Stimulated activated CD8-positive, alpha-beta memory T cell treated with anti-CD3 and anti-CD28 coated beads, Interleukin-4, amount 100 ng/mL, for 4 hours (primary cell): ENCODE results near the gene ATG9B.
A peak's percentile ranks its signal among the peaks of the same experiment; 100 is the strongest.
"Not testable (repeated sequence)": the region's sequence is repeated elsewhere in the genome, so short reads cannot be mapped to it uniquely, and the experiment has no call there.

Source experiments
- DNase-seq, 2 donors: peaks; one replicate each; pipeline ENCODE4 v3.0.0-alpha.2; 2020; ENCODE audit warnings: low read depth in 2 of 2, low spot score in 1 of 2

ATG9B gene

DNA sequence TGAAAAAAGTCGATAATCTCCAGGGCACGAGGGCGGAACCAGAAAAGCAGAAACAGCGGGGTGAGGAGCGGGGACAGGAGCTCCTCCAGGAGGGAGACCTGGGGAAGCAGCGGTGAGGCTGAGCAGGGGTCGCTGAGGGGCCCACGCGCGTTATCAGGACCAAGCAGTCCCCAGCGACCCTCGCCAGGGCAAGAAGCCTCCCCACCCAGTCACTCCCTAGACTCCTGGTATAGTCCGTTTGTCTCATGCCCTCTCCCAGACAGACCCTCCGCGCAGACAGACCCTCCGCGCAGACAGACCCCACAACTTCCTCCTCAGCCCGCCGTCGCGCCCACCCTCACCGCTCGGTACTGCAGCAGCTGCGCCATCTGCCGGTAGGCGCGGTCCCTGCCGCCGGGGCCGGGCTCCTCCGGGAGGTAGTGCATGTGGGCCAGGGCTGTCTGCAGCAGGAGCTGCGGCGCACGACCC lies 6.3 kb downstream of the ATG9B start:
- DNase-seq: peak; percentile 60 to 71

DNA sequence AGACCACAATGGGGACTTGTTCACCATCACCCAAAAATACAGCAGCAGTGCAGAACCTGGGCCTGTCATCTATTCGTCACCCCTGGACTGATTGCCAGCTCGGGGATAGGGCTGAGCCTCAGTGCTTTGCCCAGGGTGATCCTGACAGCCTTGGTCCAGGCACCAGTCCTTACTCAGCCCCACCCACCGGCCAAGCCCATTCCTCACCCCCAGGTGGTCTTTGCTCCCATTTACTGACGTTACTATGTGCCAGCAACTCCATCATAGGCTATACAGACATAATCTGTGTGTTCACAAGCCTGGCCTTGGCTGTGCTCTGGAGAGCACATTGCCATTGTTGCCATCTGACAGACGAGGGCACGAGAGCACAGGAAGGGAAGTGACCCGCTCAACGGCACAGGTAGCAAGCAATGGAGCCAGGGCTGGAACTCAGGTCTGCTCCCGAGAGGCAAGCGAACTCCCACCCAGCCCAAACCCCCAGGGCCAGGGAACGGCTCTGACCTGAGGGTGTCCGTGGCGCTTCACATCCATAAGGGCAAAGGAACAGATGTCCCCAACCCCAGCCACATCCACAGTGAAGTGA lies 6.8 kb downstream of the ATG9B start:
- no peak for DNase-seq

DNA sequence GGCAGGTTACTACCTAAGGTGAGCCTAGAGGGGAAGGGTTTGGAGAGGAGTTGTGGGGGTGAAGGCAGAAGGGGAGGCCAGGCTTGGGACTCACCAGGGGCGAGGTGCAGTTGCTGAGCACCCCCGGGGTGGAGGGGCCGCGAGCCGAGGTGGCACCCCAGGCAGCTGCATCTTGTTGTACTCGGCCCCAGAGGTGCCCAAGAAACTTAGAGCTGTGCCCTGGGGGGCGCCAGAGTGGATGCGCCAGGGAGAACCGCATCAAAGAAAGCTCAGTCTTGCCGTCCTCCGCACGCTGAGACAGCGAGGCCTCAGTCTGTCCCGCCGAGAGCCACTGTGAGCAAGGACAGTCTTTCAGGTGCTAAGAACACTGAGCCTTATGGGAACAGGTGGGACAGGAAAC lies 7.4 kb downstream of the ATG9B start:
- DNase-seq: no peak

DNA sequence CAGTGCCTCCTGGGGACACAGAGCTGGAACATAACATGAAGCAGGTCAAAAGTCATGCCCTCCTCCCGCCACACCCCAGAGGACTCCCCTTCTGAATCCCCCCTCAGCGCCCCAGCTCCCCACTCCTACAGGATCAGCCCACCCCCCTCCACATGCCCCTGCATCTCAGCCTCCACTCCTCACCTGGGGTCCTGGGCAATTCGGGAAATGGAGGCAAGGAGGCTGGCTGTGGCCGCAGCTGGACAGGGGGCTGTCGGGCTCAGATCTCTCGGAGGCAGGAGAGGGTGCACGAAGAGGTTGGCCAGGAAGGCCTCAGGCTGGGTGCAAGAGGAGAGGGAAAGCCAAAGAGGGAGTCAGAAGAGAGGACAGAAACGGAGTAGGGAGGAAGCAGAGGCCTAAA lies 7.8 kb downstream of the ATG9B start:
- no peak for DNase-seq

DNA sequence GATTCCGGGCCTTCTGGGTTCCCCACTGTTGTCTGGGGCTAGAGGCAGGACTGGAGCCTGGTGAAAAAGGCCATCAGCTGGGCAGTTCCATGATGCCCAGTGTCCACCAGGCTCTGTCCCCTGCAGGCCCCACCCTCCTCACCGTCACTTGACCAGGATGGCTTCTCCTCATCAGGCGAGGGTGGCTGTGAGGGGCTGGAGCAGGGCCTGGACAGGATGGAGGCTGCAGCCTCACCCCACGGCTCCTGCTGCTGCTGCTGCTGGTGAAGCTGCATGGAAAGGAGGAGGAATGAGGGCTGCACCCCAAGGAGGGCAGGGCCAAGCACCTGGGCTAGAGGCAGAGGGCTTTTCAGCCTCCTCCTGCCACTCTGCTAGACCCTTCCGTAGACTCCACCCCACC lies 8.3 kb downstream of the ATG9B start:
- DNase-seq: no peak

DNA sequence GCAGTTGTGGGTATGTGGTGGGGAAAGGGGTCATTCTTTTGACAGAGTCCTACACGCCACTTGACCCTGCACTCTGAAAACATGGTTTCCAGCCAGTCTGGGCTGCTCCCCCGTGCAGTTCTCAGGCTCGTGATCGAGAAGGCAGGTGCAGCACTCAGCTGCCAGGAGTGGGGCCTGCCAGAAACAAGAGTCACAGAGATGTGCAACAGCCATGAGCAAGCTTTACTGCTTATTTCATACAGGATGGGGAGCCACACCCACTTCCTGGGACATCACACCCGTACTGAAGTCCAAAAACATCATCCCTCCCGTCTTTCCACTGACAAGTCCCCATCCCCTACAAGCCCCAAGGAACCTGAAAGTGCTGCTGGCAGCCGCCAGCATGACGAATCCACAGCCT lies 9.3 kb downstream of the ATG9B start:
- DNase-seq: no peak

- DNase-seq: peak; percentile 57 to 63
Observed at GRCh38 chr7:151013733-151014497, 10.4 kb downstream of the ATG9B start.

- no peak for DNase-seq
Observed at GRCh38 chr7:151013356-151013732, 10.9 kb downstream of the ATG9B start.

DNA sequence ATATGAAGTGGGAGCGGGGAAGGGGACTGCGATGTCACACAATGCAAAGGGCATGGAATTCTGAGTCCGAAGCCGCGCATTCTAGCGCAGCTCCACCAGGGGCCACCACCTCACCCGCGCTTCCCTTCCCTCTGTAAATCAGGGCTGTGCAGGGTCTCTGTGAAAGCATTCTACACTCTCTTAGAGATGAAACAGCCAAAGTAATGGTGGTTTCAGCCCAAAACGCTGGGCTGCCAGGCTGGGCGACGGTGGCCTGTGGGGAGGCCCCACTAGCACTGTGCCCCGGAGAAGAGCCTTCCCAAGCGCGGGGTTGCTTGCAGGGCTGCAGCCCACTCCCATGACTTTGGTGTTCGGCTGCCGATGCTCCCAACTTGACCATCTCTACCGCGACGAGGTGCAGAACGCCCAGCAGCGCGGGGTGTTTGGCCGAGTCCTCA lies 11.4 kb downstream of the ATG9B start:
- DNase-seq: no peak

- DNase-seq: no peak
Observed at GRCh38 chr7:151012031-151012692, 12.1 kb downstream of the ATG9B start.

DNA sequence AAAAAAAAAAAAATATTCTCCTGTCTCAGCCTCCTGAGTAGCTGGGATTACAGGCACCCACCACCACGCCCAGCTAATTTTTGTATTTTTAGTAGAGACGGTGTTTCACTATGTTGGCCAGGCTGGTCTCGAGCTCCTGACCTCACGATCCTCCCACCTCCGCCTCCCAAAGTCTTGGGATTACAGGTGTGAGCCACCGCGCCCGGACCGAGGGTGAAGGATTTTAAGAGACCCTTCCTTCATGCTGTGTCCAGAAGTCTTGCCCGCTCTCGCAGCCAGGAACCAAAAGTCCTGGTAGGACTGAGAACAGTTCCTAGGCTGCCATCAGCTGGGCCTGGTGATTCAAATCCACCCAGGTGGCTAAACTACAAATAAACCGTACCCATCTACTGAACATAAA lies 12.7 kb downstream of the ATG9B start:
- not testable (repeated sequence) for DNase-seq

DNA sequence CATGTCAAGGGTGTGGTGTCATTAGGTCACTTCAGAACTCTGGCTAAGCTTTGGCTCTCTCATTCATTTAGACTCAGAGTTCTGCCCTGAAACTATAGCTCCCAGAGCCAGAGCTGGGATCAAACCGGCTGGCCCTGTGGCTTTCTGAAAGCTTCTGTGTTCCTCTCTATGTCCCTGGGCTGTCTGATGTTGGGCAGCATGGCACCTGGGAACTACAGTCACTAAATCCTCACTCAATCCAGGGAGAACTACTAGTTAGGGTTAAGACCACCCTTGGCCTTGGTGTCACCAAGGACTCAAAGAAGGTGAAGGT lies 13.2 kb downstream of the ATG9B start:
- DNase-seq: no peak

GRCh38 chr7:151010307-151011096 lies 13.8 kb downstream of the ATG9B start:
- DNase-seq: no peak

DNA sequence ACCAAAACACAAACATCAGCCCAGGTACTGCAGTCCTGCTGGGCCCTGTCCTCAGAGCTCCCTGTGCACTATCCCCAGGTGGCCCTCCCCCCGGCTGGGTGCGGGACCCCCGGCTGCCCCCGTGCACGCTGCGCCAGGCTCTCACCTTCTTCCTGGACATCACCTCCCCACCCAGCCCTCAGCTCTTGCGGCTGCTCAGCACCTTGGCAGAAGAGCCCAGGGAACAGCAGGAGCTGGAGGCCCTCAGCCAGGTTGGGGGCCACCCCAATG lies 14.3 kb downstream of the ATG9B start:
- DNase-seq: no peak

DNA sequence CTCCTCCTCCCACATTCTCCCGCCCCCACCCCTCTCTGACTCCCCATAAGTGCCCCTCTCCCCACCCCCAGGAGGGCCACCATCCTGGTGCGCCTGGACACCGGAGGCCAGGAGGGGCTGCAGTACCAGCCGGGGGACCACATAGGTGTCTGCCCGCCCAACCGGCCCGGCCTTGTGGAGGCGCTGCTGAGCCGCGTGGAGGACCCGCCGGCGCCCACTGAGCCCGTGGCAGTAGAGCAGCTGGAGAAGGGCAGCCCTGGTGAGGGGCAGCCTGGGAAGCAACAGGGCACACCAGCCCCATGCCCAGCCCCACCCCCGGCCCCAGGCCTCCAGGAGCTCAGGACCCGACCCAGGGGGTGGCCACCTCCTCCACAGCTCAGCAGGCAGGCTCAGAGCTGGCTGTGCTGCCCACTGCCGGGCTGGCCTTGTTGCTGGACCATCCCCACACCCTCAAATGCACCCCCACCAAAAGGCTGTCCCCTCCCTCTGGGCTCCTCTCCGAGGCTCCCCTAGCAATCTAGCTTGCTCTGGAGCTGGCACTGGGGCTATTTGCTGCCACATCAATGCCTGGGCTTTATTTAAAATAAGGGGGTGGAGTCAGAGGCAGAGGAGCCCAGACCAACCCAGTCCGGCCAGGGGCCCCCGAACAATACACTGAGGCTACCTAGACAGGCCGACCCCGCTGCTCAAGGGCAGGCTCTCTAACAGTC lies 14.8 kb downstream of the ATG9B start:
- DNase-seq: no peak

- DNase-seq: peak; percentile 51 to 62
Observed at GRCh38 chr7:151008511-151009323, 15.6 kb downstream of the ATG9B start.

DNA sequence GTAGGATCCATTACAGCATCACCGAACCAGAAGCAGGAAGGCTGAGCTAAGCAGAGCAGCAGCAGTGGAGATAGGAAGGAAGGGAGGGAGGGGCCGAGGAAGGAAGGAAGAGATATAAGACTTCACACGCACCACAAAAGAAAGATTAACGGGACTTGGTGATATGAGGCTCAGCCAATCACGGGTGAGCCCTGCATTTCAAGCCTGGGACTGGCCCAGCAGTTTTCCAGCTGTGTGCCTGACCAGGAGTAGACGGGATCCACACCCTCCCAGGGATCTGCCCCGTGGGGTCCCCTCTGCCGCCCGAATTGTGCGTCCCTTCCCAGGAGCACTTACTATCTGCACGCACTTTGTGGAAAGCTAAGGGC lies 16.2 kb downstream of the ATG9B start:
- no peak for DNase-seq

DNA sequence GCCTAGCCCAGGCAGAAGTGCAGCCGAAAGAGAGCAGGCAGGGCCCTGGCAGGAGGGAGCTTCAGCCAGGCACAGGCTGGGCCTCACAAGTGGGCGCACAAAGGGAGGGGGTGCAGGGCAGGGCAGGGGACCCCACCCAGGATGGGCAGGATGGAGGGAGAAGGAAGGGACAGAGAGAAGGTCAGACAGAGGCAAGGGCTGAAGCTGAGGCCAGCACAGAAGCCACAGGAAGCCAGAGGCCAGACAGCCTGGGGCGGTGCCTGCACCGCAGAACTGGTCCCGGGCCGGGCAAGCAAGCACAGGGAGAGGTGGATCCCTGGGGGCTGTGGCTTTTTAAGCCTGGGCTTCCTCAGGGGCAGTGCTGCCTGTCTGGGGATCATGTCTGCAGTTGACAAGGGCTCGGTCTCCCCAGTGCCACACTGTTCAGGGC lies 16.8 kb downstream of the ATG9B start:
- no peak for DNase-seq

DNA sequence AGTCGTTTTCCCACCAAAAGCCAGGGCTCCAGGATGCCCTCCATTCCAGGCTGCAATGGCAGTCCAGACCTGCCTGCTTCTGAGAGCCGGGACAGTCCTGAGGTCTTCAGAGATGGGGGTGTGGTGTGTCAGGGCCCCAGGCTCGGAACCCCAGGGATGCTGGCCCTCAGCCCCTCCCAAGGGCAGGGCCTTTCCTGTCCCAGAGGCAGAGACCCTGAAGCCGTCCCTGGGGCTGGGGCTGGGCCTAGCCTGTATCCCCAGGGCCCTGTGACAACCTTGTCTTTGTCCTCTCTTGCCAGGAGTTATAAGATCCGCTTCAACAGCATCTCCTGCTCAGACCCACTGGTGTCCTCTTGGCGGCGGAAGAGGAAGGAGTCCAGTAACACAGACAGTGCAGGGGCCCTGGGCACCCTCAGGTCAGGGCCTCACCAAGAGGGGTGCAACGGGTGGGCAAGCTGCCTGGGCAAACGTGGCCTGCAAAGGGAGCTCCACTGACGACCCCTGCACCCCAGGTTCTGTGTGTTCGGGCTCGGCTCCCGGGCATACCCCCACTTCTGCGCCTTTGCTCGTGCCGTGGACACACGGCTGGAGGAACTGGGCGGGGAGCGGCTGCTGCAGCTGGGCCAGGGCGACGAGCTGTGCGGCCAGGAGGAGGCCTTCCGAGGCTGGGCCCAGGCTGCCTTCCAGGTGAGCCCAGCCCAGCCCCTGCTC lies 17.5 kb downstream of the ATG9B start:
- DNase-seq: no peak

- DNase-seq: no peak
Observed at GRCh38 chr7:151005566-151005965, 18.7 kb downstream of the ATG9B start.
